ENCODE results near the gene ZDHHC3.

- TF ChIP-seq CTCF (IDR thresholded peaks at IDR 0.05; ENCODE audit: insufficient read depth, low read depth, low read length) (no peak), EZH2 (IDR thresholded peaks at IDR 0.05; ENCODE audit: insufficient read depth, low read length) (no peak)
Observed at GRCh38 chr3:44981751-44982150, 5.8 kb upstream of the ZDHHC3 start.
